ENCODE results near the gene RUFY1.
"Not testable (repeated sequence)": the region's sequence is repeated elsewhere in the genome, so short reads cannot be mapped to it uniquely, and the experiment has no call there.

RUFY1 gene

GRCh38 chr5:179550511-179551342 is at the start of gene RUFY1:
RUFY1 (plus strand) TSS chr5:179550554; CDS start chr5:179550570, 16 bp downstream.
- H3K27ac ChIP-seq, result peak within 1 kb of the TSS; percentile 93
- TF ChIP-seq CTCF (IDR thresholded peaks at IDR 0.05) (no peak), ZFX (IDR thresholded peaks at IDR 0.05; ENCODE audit: borderline replicate concordance) (no peak)

GRCh38 chr5:179501997-179502396 is 48.4 kb upstream of the RUFY1 start:
- H3K27ac ChIP-seq, result not testable (repeated sequence)

GRCh38 chr5:179502420-179502819 is 47.9 kb upstream of the RUFY1 start:
- H3K27ac ChIP-seq, result not testable (repeated sequence)

- TF ChIP-seq CTCF (IDR thresholded peaks at IDR 0.05), result no peak
- no peak overlapping the region for H3K27ac ChIP-seq
Observed at GRCh38 chr5:179504191-179504590, 46.2 kb upstream of the RUFY1 start.

GRCh38 chr5:179504600-179505396 is 45.6 kb upstream of the RUFY1 start:
- H3K27ac ChIP-seq, result no peak overlapping the region
- TF ChIP-seq ZFX (IDR thresholded peaks at IDR 0.05; ENCODE audit: borderline replicate concordance), result no peak
- no peak for TF ChIP-seq CTCF (IDR thresholded peaks at IDR 0.05)

GRCh38 chr5:179505636-179506261 is 44.6 kb upstream of the RUFY1 start:
- H3K27ac ChIP-seq, result no peak overlapping the region
- TF ChIP-seq ZFX (IDR thresholded peaks at IDR 0.05; ENCODE audit: borderline replicate concordance) (no peak), CTCF (IDR thresholded peaks at IDR 0.05) (no peak)

GRCh38 chr5:179509239-179509638 is 41.1 kb upstream of the RUFY1 start:
- TF ChIP-seq ZFX (IDR thresholded peaks at IDR 0.05; ENCODE audit: borderline replicate concordance), result no peak
- TF ChIP-seq CTCF (IDR thresholded peaks at IDR 0.05), result no peak
- no peak overlapping the region for H3K27ac ChIP-seq

- no peak overlapping the region for H3K27ac ChIP-seq
- TF ChIP-seq ZFX (IDR thresholded peaks at IDR 0.05; ENCODE audit: borderline replicate concordance) (no peak), CTCF (IDR thresholded peaks at IDR 0.05) (no peak)
Observed at GRCh38 chr5:179509845-179510244, 40.5 kb upstream of the RUFY1 start.
